HUES64 (cell line): ENCODE data around the gene TOB1.

Source experiments
- H3K27ac ChIP-seq: 2 replicates; pipeline ENCODE4 v1.7.0; 2013; ENCODE audit warnings: low read depth, low read length, inconsistent platforms
- H3K27me3 ChIP-seq: 2 replicates; pipeline ENCODE4 v1.6.1; 2013; ENCODE audit warnings: mild to moderate bottlenecking, low read length; ENCODE audit not compliant: insufficient read depth
- H3K36me3 ChIP-seq: 2 replicates; pipeline ENCODE4 v1.6.1; 2013; ENCODE audit warnings: mild to moderate bottlenecking, low read length; ENCODE audit not compliant: insufficient read depth
- H3K4me1 ChIP-seq: 2 replicates; pipeline ENCODE4 v1.6.1; 2013; ENCODE audit warnings: mild to moderate bottlenecking, low read length, moderate library complexity; ENCODE audit not compliant: insufficient read depth
- H3K4me3 ChIP-seq: 2 replicates; pipeline ENCODE4 v1.5.1; 2013; ENCODE audit warnings: mild to moderate bottlenecking, low read length, moderate library complexity
- H3K9ac ChIP-seq: 2 replicates; pipeline ENCODE4 v1.6.1; 2013; ENCODE audit warnings: mild to moderate bottlenecking, low read depth, low read length
- H3K9me3 ChIP-seq: 2 replicates; pipeline ENCODE4 v1.6.1; 2013; ENCODE audit warnings: low read depth, low read length; ENCODE audit not compliant: insufficient read depth
- WGBS: fragments of 150-250, 120-280 bp; methylation state at CpG from one replicate; pipeline ENCODE4 v1.1.7; 2013; ENCODE audit warnings: missing lambda C conversion rate; 5-methylcytosine and 5-hydroxymethylcytosine counted together

TOB1 gene

DNA sequence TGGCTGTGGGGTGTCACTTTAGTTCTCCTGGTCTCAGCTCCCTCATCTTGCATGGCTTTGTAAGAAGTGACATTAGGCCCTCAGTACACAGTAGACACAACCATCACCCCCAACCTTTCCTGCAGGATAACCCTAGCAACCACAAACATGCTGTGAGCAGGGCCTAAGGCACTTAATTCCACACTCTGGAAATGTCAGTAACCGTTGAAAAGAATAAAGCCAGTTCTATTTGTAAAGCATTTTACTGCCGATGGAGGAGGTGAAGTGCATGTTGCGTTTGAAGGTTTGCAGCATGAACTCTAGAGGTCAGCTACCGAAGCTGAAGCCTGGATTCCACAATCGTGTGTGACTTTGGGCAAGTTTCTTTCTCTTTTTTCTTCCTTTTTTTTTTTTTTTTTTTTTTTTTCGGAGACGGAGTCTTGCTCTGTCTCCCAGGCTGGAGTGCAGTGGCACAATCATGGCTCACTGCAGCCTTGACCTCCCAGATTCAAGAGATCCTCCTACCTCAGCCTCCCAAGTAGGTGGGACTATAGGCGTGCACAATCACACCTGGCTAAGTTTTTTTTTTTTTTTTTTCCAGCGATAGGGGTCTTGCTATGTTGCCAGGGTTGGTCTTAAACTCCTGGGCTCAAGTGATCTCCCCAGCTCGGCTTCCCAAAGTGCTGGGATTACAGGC, 26.1 kb upstream of the TOB1 start:
- H3K4me3 ChIP-seq, result no peak overlapping the region
- H3K4me1 ChIP-seq, result peaks cover 27% of the 10 kb centered on the region; the same call in 1 of the 2 replicates
- H3K9ac ChIP-seq, result no peak overlapping the region
- no peaks in the 10 kb centered on the region for H3K27me3 ChIP-seq
- H3K27ac ChIP-seq, result no peak overlapping the region
- 91% methylated on average over 8 of the region's 10 CpGs for WGBS
- no peaks in the 10 kb centered on the region for H3K9me3 ChIP-seq
- no peaks in the 10 kb centered on the region for H3K36me3 ChIP-seq

DNA sequence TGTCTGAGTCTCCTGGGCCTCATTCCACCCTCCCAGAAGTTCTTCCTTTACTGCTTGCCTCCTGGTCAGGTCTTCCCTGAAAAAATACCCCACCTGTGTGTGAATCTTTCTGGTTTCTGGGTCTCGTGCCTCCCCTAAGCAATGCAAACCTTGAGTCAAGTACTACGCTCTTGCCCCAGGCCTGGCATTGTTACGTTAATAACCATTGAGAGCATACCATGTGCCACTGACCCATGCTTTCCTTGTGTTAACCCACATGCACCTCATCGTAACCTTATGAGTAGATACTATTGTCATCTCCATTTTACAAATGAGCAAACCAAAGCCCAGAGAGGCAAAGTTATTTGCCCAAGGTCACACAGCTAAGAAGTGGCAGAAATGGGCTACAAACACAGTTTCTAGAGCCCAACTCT, 25.4 kb upstream of the TOB1 start:
- Histone ChIP-seq H3K4me3 (no peak overlapping the region), H3K4me1 (peaks cover 30% of the 10 kb centered on the region; the same call in 1 of the 2 replicates), H3K9ac (no peak overlapping the region), H3K27me3 (no peaks in the 10 kb centered on the region), H3K9me3 (no peaks in the 10 kb centered on the region), H3K36me3 (no peaks in the 10 kb centered on the region), H3K27ac (no peak overlapping the region)
- 57% methylated on average over 4 of the region's 4 CpGs for WGBS

DNA sequence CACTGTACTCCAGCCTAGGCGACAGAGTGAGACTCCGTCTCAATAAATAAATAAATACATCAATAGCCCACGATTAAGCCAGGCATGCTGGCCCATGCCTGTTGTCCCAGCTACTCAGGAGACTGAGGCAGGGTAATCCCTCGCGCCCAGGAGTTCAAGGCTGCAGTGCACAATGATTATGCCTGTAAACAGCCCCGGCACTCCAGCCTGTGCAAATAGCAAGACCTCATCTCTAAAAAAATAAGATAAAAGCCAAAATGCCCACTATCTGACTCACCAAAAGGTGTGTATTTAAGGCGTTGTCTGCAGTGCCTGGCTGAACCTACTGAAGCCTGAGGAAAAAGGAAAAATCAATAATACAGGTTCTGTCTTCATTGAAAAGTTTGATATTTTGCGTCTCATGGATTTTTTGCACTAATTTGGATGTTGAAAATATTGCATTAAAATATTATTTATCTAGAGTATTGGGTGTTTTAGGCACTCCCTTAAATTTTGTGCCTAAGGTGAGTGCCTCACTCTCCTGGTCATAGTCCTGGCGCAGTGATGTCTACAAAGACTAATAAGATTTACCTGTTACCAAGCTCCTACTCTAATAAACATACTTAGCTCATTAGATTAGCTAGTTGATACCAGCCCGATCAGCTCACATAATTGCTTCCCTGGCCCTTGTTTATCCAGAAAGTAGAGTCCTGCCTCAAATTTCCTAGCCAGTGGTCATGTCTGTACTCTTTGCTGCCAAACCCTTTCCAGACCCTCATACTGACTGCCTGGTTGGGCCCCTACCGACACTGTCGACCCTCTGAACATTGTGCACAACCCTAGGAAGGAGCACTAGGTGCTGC, 24.7 kb upstream of the TOB1 start:
- no peak overlapping the region for H3K4me3 ChIP-seq
- H3K4me1 ChIP-seq, result peaks cover 30% of the 10 kb centered on the region; the same call in 1 of the 2 replicates
- H3K27me3 ChIP-seq, result no peaks in the 10 kb centered on the region
- no peaks in the 10 kb centered on the region for H3K9me3 ChIP-seq
- no peak overlapping the region for H3K9ac ChIP-seq
- no peak overlapping the region for H3K27ac ChIP-seq
- WGBS, result 82% methylated on average over 12 of the region's 12 CpGs
- H3K36me3 ChIP-seq, result no peaks in the 10 kb centered on the region

DNA sequence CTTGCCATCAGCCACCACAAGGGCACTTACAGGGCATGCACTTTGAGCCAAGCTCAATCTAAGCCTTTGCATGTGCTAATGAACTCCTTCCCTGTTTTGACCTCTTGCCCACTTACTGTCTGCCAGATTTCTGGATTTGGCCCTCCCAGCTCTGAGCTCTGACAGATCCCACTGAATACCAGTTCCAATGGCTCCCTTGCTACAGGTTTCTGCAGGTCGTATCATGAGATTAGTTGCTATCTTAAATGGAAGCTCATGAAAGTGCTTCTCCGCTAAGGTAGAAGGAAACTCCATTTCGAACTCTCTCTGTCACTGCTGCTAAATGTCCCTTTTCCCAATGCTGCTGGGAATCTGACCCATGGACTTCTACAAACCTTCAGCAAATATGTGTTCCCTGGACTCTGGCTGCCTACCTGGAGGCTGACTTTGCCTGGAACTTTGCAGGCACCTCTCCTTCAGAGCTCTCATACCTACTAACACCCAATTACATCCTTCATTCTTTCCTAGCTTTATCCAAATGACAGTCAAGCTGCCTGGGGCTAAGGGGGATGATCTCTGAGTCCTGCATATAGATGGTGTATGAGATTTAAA, 23.5 kb upstream of the TOB1 start:
- H3K9me3 ChIP-seq, result no peaks in the 10 kb centered on the region
- H3K36me3 ChIP-seq, result no peaks in the 10 kb centered on the region
- no peak overlapping the region for H3K27ac ChIP-seq
- no peak overlapping the region for H3K9ac ChIP-seq
- 81% methylated on average over 3 of the region's 3 CpGs for WGBS
- H3K27me3 ChIP-seq, result no peaks in the 10 kb centered on the region
- peaks cover 30% of the 10 kb centered on the region; the same call in 1 of the 2 replicates for H3K4me1 ChIP-seq
- H3K4me3 ChIP-seq, result no peak overlapping the region

DNA sequence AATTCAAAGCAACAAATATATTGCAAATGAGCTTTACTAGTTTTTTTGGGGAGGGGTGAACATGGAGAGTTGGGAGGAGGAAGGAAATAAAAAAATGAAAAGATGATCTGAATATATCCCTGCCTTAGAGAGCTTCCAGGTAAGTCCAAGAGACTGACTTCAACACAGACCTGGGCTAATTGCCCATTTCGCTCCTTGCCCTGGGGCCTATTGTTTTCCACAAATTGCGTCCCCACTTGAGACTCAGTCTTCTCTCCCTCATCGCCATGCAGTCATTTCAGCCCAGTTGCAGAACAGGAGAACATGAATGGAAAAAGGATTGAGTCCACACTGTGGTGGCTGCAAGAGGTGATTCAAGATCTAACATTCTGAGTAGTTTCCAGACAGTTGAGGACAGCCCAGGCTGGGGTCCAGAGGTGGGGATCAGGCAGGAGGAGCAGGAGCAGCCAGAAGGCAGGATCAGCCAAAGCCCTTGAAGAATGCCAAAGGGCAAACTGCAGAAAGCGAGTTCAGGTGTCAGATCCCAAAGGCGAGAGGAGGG, 21.6 kb upstream of the TOB1 start:
- no peak overlapping the region for H3K27ac ChIP-seq
- H3K9me3 ChIP-seq, result no peaks in the 10 kb centered on the region
- H3K36me3 ChIP-seq, result no peaks in the 10 kb centered on the region
- no peak overlapping the region for H3K4me3 ChIP-seq
- 90% methylated on average over 5 of the region's 5 CpGs for WGBS
- H3K9ac ChIP-seq, result no peak overlapping the region
- H3K27me3 ChIP-seq, result no peaks in the 10 kb centered on the region
- peaks cover 20% of the 10 kb centered on the region; the same call in 1 of the 2 replicates for H3K4me1 ChIP-seq

DNA sequence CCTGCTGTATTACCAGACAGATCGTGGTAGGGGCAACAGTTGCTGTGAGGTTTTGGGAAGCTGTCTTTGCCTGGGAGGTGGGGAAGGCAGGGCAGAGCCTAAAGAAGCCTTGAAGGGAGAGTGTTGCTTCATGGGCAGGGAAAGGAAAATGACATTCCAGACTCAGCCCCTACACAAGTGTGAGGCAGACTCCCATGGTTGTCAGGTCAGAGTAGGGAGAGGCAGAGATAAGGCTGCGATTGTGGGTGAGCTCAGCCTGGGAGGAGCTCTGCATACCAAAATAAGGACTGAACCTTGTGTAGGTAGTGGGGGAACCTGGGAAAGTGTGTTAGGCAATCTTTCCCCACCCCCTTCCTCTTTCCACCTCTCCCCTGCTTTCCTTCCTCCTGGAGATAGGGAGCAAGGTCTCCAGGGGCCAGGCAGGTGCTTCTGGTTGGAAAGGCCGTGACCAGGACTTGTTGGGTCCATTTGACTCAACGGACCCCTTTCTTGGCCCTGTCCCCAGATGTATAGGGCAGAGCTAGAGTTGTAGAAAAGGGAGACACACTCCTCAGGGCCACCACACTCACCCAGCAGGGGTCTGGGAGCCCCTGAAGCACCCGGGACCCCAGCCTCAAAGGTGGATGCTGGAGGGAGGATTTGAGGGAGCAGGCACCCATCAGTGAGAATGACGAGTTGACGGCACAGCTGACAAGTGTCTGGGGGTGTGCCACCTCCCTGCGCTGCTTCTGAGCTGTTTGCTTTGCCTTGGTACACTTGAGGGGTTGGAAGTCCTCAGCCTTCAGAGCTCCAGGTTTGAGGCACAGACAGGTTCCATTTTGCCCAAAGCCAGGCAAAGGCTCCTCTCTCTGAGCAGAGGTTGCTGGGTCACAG, 18.5 kb upstream of the TOB1 start:
- Histone ChIP-seq H3K27ac (no peak overlapping the region), H3K4me1 (peaks cover 6% of the 10 kb centered on the region; the same call in 1 of the 2 replicates), H3K4me3 (no peak overlapping the region), H3K9ac (no peak overlapping the region), H3K27me3 (no peaks in the 10 kb centered on the region), H3K36me3 (no peaks in the 10 kb centered on the region), H3K9me3 (0 out of 2 replicates have a peak, but pooled peaks cover 3% of the 10 kb centered on the region)
- WGBS, result 81% methylated on average over 8 of the region's 8 CpGs

DNA sequence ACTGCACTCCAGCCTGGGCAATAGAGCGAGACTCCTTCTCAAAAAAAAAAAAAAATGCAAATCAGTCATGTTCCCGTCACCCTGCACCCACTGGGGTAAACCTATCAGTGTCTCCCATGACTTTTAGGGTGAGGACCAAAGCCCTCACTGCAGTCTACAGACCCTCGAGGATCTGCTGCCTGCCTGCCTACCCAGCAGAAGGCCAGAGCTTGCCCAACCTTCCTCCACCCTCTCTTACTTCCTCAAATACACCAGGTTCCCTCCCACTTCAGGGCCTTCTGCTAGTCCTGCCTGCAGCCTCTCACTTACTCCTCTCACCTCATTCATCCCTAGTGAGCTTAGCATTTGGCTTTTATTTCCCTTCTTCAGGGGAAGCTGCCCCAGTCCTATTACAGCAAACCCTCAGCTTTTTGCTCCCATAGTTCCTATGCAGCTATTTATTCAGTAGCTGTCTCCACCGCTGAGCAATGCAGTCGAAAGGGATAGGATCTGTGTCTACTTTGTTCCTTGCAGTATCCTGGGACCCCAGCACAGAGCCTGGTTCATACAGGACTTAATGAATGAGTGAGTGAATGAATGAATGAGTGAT, 17.8 kb upstream of the TOB1 start:
- Histone ChIP-seq H3K4me1 (peaks cover 3% of the 10 kb centered on the region; the same call in 1 of the 2 replicates), H3K9ac (no peak overlapping the region), H3K27me3 (no peaks in the 10 kb centered on the region), H3K9me3 (0 out of 2 replicates have a peak, but pooled peaks cover 3% of the 10 kb centered on the region), H3K27ac (no peak overlapping the region), H3K4me3 (no peak overlapping the region), H3K36me3 (no peaks in the 10 kb centered on the region)
- WGBS, result 83% methylated on average over 5 of the region's 5 CpGs

DNA sequence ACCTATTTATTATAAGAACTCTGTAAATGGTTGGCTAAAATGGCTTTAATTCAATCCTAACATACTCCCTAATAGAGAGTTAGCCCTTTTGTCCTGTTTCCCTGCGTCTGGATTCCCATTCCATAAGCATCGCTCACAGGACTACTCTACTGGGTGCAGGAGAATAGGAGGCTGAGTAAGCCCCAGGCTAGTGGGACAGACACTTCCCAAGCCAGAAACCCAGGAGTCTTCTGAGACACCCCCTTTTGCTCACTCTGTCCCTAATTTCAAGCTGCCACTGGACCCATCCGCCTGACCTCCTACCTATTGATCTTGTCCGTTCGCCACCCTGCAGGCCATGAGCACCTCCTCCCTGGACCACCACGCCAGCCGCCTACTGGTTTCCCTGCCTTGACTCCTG, 16.7 kb upstream of the TOB1 start:
- no peaks in the 10 kb centered on the region for H3K36me3 ChIP-seq
- no peak overlapping the region for H3K9ac ChIP-seq
- no peaks in the 10 kb centered on the region for H3K27me3 ChIP-seq
- 90% methylated on average over 7 of the region's 7 CpGs for WGBS
- H3K4me3 ChIP-seq, result no peak overlapping the region
- no peak overlapping the region for H3K27ac ChIP-seq
- 0 out of 2 replicates have a peak, but pooled peaks cover 3% of the 10 kb centered on the region for H3K9me3 ChIP-seq
- peaks cover 3% of the 10 kb centered on the region; the same call in 1 of the 2 replicates for H3K4me1 ChIP-seq

DNA sequence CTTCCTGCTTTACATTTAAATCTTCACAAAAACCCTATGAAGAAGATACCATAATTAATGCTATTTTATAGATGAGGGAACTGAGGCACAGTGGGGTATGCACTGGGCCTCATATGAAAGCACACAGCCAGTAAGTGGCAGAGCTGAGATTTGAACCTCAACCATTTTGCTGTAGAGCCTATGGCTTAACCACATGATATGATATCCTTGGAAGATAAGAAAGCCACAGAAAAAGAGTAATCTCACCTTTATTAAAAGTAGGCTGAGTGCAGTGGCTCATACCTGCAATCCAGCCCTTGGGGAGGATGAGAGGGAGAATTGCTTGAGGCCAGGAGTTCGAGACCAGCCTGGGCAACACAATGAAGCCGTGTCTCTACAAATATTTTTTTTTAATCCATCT, 15.0 kb upstream of the TOB1 start:
- H3K9me3 ChIP-seq, result 0 out of 2 replicates have a peak, but pooled peaks cover 3% of the 10 kb centered on the region
- no peaks in the 10 kb centered on the region for H3K27me3 ChIP-seq
- no peak overlapping the region for H3K9ac ChIP-seq
- whole genome bisulfite sequencing, result 83% methylated on average over 1 of the region's 2 CpGs
- H3K4me1 ChIP-seq, result no peaks in the 10 kb centered on the region
- H3K4me3 ChIP-seq, result no peak overlapping the region
- H3K36me3 ChIP-seq, result no peaks in the 10 kb centered on the region
- H3K27ac ChIP-seq, result no peak overlapping the region

DNA sequence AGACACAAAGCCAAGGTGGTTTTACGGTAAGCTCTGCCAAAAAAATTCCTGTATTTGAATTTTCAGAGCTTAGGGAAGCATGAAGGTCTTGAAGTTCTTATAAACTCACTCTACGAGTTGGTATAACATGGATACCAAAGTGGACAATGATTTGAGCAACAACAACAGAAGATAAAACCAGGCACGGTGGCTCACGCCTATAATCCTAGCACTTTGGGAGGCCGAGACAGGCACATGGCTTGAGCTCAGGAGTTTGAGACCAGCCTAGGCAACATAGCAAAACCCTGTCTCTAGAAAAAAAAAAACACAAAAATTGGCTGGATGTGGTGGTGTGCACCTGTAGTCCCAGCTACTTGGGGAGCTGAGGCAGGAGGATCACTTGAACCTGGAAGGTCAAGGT, 12.9 kb upstream of the TOB1 start:
- WGBS, result 94% methylated on average over 5 of the region's 5 CpGs
- H3K4me3 ChIP-seq, result no peak overlapping the region
- no peak overlapping the region for H3K27ac ChIP-seq
- H3K27me3 ChIP-seq, result no peaks in the 10 kb centered on the region
- no peak overlapping the region for H3K9ac ChIP-seq
- H3K9me3 ChIP-seq, result 0 out of 2 replicates have a peak, but pooled peaks cover 3% of the 10 kb centered on the region
- H3K36me3 ChIP-seq, result no peaks in the 10 kb centered on the region
- H3K4me1 ChIP-seq, result no peaks in the 10 kb centered on the region
